GM18868 (cell line): ENCODE results near the gene DIS3L2.

ENCODE experiments used
- ATAC-seq: cut with Tn5 transposase; IDR thresholded peaks from one replicate; pipeline ENCODE4 v1.9.1; 2021; ENCODE audit warnings: mild to moderate bottlenecking, moderate library complexity; ENCODE audit not compliant: unreplicated experiment

Gene DIS3L2

DNA sequence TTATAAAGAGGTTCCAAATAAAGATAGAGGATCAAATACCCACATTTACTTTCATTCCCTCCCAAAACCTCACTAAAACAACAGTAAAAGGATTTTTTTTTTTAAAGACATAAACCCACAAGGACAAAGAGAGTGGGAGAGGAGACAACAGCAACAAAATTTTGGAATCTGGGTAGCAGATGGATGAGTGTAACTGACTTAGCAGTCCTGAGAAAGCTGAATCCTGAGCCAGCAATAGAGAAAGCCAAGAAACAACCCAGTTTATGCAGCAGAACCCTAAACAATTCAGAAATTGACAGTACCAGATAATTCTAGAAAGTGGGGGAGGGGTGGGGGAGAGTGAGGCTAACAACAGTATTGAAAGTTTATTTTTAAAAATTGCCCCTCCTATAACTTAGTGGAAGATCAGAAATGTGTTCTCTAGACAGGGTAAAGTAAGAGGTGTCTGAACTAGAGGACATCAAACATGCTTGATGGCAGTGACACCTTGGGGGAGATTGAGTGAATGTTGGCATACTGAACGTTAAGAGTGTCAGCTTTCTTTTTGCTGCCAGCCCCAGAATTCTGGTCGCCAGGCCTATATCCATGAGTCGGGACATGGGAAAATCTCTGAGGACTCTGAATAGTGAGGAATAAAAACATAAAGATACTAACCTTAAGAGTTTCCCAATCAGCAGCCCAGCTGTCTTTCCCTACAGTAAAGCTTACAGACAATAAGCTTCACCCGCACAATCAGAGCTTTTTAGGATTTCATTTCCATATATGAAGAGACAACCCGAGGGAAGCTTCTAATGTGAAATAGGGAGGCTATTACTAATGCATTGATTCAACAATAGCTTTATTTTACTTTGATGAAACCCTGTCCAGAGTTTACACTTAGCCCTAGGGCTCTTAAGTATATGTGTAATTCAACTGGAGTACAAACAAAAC lies 289.0 kb downstream of the DIS3L2 start:
- no peak for ATAC-seq

GRCh38 chr2:232255033-232255432 lies 293.5 kb downstream of the DIS3L2 start:
- ATAC-seq, result no peak

DNA sequence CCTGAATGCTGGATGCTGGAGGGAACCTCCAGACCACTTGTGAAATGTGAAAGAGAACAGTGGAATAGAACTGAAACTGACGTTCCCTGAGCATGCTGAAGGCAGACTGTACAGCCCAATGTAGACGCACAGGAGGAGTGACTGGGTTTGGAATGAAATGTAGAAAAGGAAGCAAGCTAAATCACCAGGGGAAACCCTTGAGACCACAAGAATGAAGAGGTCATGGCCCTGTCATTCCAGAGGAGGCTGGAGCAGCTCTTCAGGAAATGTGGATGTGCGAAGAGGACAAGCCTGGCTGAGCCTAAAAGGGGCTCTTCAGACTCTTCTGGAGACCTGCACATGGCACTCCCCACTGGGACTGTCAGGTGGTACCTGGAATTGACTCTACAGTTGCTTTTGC lies 298.6 kb downstream of the DIS3L2 start:
- ATAC-seq, result no peak

DNA sequence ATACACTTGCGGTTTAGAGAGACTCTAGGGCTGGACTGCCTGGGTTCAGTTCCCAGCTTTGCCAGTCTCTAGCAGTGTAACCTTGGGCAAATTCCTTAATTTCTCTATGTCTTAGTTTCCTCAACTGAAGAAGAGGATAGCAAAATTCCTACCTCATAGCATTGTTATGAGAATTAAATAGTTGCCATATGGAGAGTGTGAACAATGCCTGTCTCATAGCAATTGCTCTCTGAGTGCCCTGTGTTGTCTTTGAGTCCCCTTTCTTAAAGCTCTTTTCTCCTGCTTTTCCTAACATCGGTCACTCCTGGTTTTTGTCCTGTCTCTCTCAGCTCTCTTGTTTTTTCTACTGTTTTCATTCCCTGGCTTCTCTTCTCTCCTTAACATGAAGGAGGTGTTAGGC lies 300.3 kb downstream of the DIS3L2 start:
- ATAC-seq, result no peak

GRCh38 chr2:232263295-232263694 lies 301.8 kb downstream of the DIS3L2 start:
- ATAC-seq, result no peak

- no peak for ATAC-seq
Measured at GRCh38 chr2:232264081-232264480, 302.6 kb downstream of the DIS3L2 start.

- no peak for ATAC-seq
Measured at GRCh38 chr2:232265329-232265728, 303.8 kb downstream of the DIS3L2 start.

DNA sequence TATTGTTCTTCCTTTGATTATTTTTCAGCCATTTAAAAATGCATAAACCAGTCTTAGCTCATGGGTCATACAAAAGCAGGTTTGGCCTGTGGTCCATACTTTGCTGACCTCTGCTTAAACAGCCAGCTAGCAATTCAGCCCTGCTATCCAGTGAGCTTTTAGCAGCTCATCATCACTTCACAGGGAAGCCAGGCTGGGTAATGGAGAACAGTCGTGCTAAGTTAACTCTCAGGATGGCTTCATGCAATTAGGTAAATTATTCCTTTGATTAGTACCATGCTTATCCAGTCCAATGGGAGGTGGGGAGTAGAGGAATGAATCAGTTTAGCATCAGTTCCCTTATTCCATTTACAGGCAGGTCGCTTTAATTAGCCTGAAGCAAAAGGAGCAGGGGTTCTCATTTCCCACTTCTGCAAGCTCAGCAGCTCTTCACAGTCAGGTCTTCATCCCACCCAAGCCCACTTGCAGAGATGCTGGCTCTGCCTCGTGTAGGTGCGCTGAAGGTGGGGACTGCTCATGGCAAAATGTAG lies 307.2 kb downstream of the DIS3L2 start:
- no peak for ATAC-seq

GRCh38 chr2:232269867-232270266 lies 308.4 kb downstream of the DIS3L2 start:
- no peak for ATAC-seq

- ATAC-seq, result no peak
Measured at GRCh38 chr2:232273903-232274643, 312.6 kb downstream of the DIS3L2 start.

DNA sequence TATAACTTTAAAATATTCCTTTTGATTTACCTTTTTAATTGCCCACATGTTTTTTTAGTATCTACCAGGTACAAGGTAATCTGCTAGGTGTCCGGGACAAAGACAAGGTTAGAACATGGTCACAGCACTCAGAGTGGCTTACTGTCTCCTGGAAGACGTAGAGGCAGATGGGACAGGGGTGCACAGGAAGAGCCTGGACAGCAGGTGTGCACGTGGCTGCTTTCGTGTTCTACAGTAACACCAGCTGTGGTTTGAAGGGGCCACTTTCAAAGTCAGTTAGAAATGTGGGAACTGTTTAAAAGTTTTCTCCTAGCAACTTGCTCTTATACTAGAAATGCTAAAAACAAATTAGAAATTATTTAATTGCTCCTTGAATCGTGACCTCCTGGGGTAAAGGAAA lies 314.2 kb downstream of the DIS3L2 start:
- ATAC-seq, result no peak

- ATAC-seq, result no peak
Measured at GRCh38 chr2:232276084-232276732, 314.7 kb downstream of the DIS3L2 start.

- ATAC-seq, result no peak
Measured at GRCh38 chr2:232276733-232277313, 315.3 kb downstream of the DIS3L2 start.

DNA sequence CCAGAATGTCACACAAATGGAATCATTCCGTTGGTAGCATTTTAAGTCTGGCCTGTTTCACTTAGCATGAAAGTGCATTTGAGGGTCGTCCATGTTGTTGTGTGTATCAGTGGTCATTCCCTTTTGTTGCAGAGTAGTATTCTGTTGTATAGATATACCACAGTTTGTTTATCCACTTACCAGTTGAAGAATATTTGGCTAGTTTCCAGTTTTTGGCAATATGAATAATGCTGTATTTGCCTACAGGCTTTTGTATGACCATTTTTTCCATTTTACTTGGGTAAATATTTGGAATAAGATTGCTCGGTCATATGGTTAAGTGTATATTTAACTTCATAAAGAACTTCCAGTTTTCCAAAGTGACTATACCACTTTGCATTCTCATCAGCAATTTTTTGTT lies 317.0 kb downstream of the DIS3L2 start:
- no peak for ATAC-seq

- ATAC-seq, result no peak
Measured at GRCh38 chr2:232280341-232280740, 318.8 kb downstream of the DIS3L2 start.

GRCh38 chr2:232281858-232282507 lies 320.5 kb downstream of the DIS3L2 start:
- no peak for ATAC-seq

GRCh38 chr2:232282508-232283055 lies 321.1 kb downstream of the DIS3L2 start:
- no peak for ATAC-seq

- no peak for ATAC-seq
Measured at GRCh38 chr2:232286001-232286868, 324.7 kb downstream of the DIS3L2 start.

GRCh38 chr2:232287316-232287715 lies 325.8 kb downstream of the DIS3L2 start:
- no peak for ATAC-seq
